ENCODE results near the gene DNAJC27. TPM values are rescaled to one million over a fixed set of nuclear protein-coding genes. Genes with fewer than 3 reads are reported as not detected.
A peak's percentile ranks its signal among the peaks of the same experiment; 100 is the strongest.

DNAJC27 gene
- total and polyA plus RNA-seq, 2 of the 13 experiments (the other 11 are each of a cell fraction or from before 2014, with no cell fraction given), result 3.1 to 3.7 TPM

DNA sequence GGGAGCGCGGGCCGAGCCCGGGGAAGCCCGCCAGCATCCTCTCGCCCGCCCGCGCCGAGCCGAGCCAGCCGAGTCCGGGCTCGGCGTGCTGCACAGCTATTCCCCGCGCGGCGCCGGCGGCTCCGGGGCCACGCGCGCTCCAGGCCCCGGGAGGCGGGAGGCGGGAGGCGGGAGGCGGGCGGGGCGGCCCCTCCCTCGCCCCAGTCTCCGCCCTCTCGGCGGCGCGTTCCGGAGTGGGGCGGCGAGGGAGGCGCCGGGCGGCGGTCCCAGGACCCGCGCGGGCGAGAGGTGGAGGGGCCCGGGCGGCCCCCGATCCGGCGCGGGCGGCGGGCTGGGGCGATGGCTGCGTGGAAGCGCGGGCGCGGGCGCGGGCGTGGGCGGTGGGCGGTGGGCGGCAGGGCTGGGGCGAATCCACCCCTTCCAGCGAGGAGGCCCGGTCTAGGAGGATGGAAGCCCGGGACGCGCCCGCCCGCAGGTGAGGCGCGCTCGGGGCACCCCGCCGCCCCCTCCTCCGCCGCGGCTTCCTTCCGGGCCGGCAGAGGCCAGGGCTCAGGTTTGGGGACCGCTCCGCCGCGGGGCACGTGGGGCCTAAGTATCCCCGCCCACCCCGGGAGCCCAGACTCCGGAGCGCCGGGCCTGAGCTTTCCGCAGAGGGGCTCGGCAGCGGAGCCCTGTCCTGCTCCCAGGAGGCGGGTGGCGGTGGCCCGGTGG, 51.5 kb downstream of the DNAJC27 start, which contains the start of gene ADCY3 (continued):
- TF ChIP-seq, protein P1, sequence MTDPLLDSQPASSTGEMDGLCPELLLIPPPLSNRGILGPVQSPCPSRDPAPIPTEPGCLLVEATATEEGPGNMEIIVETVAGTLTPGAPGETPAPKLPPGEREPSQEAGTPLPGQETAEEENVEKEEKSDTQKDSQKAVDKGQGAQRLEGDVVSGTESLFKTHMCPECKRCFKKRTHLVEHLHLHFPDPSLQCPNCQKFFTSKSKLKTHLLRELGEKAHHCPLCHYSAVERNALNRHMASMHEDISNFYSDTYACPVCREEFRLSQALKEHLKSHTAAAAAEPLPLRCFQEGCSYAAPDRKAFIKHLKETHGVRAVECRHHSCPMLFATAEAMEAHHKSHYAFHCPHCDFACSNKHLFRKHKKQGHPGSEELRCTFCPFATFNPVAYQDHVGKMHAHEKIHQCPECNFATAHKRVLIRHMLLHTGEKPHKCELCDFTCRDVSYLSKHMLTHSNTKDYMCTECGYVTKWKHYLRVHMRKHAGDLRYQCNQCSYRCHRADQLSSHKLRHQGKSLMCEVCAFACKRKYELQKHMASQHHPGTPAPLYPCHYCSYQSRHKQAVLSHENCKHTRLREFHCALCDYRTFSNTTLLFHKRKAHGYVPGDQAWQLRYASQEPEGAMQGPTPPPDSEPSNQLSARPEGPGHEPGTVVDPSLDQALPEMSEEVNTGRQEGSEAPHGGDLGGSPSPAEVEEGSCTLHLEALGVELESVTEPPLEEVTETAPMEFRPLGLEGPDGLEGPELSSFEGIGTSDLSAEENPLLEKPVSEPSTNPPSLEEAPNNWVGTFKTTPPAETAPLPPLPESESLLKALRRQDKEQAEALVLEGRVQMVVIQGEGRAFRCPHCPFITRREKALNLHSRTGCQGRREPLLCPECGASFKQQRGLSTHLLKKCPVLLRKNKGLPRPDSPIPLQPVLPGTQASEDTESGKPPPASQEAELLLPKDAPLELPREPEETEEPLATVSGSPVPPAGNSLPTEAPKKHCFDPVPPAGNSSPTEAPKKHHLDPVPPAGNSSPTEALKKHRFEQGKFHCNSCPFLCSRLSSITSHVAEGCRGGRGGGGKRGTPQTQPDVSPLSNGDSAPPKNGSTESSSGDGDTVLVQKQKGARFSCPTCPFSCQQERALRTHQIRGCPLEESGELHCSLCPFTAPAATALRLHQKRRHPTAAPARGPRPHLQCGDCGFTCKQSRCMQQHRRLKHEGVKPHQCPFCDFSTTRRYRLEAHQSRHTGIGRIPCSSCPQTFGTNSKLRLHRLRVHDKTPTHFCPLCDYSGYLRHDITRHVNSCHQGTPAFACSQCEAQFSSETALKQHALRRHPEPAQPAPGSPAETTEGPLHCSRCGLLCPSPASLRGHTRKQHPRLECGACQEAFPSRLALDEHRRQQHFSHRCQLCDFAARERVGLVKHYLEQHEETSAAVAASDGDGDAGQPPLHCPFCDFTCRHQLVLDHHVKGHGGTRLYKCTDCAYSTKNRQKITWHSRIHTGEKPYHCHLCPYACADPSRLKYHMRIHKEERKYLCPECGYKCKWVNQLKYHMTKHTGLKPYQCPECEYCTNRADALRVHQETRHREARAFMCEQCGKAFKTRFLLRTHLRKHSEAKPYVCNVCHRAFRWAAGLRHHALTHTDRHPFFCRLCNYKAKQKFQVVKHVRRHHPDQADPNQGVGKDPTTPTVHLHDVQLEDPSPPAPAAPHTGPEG (CRISPR knock-in tag; IDR thresholded peaks at IDR 0.05), result peak; percentile 98

DNA sequence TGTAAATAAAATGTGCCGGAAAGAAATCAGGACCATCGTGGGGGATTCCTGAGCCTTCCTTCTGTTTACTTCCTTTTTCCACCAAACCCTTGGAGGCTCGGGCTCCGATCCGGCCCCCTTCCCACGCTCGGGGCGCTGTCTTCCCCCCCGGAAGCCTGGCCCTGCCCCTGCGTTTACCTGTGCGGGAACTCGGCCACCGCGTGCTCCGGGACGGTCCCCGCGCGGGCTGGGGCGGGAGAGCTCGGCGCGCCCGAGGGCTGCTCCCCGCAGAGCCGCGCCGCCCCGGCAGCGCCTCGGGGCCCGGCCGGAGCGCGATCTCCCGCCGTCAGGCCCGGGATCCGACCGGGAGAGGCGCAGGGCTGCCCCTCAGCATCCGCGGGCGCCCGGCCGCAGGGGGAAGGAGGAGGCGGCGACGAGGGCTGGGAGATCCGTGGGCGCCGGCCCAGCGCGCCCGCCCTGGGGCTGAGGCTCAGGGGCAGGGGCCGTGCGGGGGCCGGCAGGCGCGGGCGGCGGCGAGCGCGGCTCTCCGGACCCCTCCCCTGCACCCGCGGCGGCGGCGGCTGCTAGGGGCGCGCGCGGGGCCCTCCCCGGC, 52.2 kb downstream of the DNAJC27 start:
- WGBS (ENCODE audit: low lambda C conversion rate), result 14% methylated on average over 14 of the region's 76 CpGs
- no peak overlapping the region for H3K27ac ChIP-seq (ENCODE audit: extremely low read length, insufficient read depth, low read length)
- DNase-seq (ENCODE audit: low spot score), result no peak
- no peaks in the 10 kb centered on the region; the same call in 1 of the 2 replicates for H4K20me1 ChIP-seq (ENCODE audit: insufficient read depth, low read length)
- no peaks in the 10 kb centered on the region for H3K79me2 ChIP-seq (ENCODE audit: insufficient read depth, low read length)
- intact Hi-C loops (cut with micrococcal nuclease; ENCODE audit: unreplicated experiment), result no loop called here
- peak overlapping the region in 2 of 3 experiments; percentile 22 to 47; a peak in 2 of 6 replicates for H3K4me3 ChIP-seq (replicated peaks in 1 of 3; ENCODE audit: insufficient read depth in 1 of 3, low read depth in 2 of 3, low read length in 3 of 3)
- no peaks in the 10 kb centered on the region for H3K9me3 ChIP-seq (ENCODE audit: low read length)
- peaks cover 24 to 83% of the 10 kb centered on the region in 2 experiments for H3K27me3 ChIP-seq (ENCODE audit: control insufficient read depth in 1 of 2, insufficient read depth in 2 of 2, low read length in 2 of 2)
- H3K36me3 ChIP-seq (replicated peaks in 1 of 2; ENCODE audit: control insufficient read depth in 1 of 2, insufficient read depth in 2 of 2, low read length in 2 of 2), result no peaks in the 10 kb centered on the region
- CTCF ChIA-PET (ENCODE audit: low intra/inter-chr PET ratio, low total read pairs), result no interaction called here
- peaks cover 13% of the 10 kb centered on the region for H3K4me1 ChIP-seq (ENCODE audit: insufficient read depth, low read length)
- ATAC-seq, result peak; percentile 9
- peak overlapping the region; percentile 47 for H3K4me2 ChIP-seq (ENCODE audit: low read depth, low read length)
- no peak overlapping the region for H3K9ac ChIP-seq (ENCODE audit: insufficient read depth, low read depth, low read length)
- FAIRE-seq, result no peak
- in situ Hi-C loops (cut with HindIII; ENCODE audit: extremely low pct_ligation_motif_present, low pct_unique_long_range_greater_than_20kb), result no loop called here
- POLR2A ChIA-PET, result no interaction called here
- no peak overlapping the region for H2AFZ ChIP-seq (ENCODE audit: low read length)
- no TSS peak for BruUV-seq (replicated peaks)
- TF ChIP-seq ESRRA (CRISPR knock-in tag; IDR thresholded peaks at IDR 0.05; ENCODE audit: low read depth) (no peak), ZSCAN25 (CRISPR knock-in tag; IDR thresholded peaks at IDR 0.05) (no peak), RFX5 (IDR thresholded peaks at IDR 0.05; ENCODE audit: low read depth, low read length) (no peak), ZNF816 (CRISPR knock-in tag; IDR thresholded peaks at IDR 0.05; ENCODE audit: borderline replicate concordance) (no peak), EZH2 (conservative IDR thresholded peaks at IDR 0.05; ENCODE audit: low read depth, low read length) (peak; percentile 83)
- TF ChIP-seq, protein P2, sequence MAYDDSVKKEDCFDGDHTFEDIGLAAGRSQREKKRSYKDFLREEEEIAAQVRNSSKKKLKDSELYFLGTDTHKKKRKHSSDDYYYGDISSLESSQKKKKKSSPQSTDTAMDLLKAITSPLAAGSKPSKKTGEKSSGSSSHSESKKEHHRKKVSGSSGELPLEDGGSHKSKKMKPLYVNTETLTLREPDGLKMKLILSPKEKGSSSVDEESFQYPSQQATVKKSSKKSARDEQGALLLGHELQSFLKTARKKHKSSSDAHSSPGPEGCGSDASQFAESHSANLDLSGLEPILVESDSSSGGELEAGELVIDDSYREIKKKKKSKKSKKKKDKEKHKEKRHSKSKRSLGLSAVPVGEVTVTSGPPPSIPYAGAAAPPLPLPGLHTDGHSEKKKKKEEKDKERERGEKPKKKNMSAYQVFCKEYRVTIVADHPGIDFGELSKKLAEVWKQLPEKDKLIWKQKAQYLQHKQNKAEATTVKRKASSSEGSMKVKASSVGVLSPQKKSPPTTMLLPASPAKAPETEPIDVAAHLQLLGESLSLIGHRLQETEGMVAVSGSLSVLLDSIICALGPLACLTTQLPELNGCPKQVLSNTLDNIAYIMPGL (CRISPR knock-in tag; IDR thresholded peaks at IDR 0.05; ENCODE audit: borderline replicate concordance in 1 of 2, low read depth in 1 of 2), result no peak
- TF ChIP-seq, protein P3, sequence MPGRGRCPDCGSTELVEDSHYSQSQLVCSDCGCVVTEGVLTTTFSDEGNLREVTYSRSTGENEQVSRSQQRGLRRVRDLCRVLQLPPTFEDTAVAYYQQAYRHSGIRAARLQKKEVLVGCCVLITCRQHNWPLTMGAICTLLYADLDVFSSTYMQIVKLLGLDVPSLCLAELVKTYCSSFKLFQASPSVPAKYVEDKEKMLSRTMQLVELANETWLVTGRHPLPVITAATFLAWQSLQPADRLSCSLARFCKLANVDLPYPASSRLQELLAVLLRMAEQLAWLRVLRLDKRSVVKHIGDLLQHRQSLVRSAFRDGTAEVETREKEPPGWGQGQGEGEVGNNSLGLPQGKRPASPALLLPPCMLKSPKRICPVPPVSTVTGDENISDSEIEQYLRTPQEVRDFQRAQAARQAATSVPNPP (CRISPR knock-in tag; IDR thresholded peaks at IDR 0.05), result peak; percentile 51; the same call in 1 of the 2 replicates
